Kidney tubule cell (primary cell): ENCODE measurements around the gene GJA3.
A peak's percentile ranks its signal among the peaks of the same experiment; 100 is the strongest.

Source experiments
- DNase-seq: peaks from one replicate; pipeline ENCODE4 v3.0.0-alpha.2; 2018; ENCODE audit warnings: low spot score

Gene GJA3

DNA sequence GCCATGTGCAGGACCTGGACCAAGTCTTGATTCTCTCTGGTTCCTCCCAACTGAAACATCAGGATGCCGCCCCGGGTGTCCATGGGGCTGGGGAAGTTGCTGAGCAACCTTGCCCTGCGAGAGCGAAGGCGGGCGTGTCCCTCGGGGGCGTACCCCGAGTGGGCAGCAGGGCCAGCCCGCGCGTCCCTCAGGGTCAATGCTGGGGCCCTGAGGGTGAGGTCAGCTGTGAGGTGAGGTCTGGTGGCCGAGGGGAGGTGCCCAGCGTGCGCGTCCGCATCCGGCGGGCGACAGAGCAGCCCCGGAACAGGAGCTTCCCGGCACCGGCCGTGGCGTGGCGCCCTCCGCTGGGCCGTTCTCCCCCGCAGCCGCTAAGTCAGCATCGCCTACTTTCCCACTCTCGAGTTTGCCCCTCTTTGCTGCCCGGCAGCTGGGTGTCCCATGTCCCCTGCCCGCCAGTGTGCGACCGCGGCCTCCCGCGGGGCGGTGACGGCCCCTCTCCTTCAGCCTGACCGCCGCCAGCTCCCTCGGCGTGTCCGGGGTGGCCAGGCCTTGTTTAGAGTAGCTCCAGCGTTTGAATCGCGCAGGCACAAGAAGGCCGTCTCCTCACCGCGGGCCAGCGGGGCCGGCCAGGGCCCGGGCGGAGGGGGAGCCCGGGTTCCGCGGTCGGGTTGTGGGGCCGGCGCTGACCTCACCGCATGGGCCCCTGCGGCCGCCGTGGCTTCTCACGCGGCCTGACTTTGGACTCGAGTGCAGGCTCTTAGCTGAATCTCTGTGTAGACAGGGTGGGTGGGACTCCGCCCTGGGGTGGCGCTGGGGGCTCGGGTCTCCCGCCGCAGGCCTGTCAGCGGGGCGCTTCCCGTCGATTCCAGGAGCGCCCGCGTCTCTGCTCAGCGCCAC is 33.0 kb downstream of the GJA3 start:
- DNase-seq = peak; percentile 65

DNA sequence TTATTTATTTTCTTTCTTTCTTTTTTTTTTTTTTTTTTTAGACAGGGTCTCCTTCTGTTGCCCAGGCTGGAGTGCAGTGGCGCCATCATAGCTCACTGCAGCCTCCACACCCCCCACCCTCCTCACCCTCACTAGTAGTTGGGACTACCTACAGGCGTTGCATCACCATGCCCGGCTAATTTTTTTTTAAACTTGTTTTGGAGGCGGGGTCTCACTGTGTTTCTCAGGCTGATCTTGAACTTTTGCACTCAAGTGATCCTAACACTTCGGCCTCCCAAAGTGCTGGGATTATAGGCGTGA is 33.6 kb downstream of the GJA3 start:
- DNase-seq = no peak

GRCh38 chr13:20126541-20127261 is 34.2 kb downstream of the GJA3 start:
- no peak for DNase-seq

DNA sequence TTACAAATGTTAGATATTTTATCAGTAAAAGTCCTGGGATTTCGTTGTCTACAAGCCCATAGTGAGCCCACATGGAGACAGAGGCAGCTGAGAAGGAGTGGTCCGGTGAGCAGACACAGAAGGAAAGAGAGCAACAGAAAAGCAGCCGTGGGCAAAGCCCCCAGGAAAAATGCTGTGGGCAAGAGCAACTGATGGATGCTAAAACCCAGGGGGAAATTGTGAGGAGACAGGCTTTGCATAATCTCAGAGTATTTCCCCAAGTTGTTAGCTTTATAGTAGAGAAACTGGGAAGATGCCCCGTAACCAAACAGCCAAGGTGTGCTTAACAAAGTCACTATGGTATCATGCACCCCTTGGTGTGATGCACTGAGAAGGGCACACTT is 35.1 kb downstream of the GJA3 start:
- DNase-seq = no peak

DNA sequence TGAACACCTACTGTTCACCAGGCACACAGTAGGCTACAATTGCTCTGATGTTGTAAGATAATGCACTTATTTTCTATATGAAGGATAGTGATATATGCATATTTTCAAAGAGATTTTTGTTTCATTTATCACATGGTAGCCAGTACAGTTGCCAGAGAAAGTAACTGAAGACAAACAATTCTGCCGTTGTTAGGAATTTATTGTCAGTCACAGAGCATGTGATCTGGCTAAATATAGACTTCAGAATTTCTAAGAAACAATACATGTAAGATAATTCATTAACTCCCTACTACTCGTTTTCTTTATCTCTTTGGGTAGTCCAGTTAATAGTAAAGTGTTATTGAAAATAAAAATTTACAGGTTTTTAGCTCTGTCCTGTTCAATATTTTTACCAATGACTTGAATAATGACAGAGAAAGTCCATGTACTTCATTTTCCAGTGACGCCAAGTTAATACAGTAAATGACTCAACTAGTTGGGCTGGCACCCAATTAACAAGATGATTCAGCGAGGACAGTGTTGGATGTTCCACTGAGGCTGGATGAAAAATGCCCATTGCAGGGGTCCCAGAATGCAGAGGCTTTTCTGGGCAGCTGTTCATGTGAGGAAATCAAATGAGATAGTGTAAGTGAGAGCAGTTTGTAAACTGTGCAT is 35.6 kb downstream of the GJA3 start:
- DNase-seq = peak; percentile 50

GRCh38 chr13:20124303-20124702 is 36.5 kb downstream of the GJA3 start:
- no peak for DNase-seq

DNA sequence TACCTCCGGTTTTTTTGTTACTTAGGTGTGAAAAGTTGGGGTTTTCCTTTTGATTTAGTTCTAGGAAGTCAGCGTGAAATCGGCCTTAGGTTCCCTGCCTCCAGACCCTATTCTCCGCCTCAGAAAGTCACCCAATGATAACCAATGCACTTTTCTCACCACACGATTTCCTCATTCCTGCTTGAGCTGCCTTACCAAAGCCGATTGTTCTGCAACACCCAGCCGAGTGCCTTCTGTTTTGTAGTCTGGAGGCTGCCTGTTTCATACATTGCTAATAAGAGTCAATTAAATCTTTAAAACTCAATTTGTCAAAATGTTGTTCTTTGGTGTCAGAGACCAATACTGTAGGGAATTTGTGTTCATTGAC is 39.7 kb downstream of the GJA3 start:
- DNase-seq = peak; percentile 33

DNA sequence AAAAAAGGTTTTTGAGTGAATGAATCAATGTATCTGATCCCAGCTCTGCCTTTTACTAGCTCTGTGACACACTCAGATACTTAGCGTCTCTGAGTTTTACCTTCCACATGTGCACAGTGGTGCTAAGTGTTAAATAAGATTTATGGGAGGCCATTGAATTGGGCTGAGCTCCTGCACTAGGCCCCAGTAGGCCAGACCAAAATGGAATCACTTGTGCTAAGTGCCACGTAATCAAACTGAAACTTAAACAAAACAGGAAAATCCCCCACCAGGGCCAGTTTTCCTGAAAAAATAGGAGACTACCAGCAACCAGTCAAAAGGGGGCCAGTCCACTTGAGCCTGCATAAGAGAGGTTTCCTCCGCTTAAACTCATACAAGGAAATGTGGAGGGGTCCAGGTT is 40.9 kb downstream of the GJA3 start:
- no peak for DNase-seq

DNA sequence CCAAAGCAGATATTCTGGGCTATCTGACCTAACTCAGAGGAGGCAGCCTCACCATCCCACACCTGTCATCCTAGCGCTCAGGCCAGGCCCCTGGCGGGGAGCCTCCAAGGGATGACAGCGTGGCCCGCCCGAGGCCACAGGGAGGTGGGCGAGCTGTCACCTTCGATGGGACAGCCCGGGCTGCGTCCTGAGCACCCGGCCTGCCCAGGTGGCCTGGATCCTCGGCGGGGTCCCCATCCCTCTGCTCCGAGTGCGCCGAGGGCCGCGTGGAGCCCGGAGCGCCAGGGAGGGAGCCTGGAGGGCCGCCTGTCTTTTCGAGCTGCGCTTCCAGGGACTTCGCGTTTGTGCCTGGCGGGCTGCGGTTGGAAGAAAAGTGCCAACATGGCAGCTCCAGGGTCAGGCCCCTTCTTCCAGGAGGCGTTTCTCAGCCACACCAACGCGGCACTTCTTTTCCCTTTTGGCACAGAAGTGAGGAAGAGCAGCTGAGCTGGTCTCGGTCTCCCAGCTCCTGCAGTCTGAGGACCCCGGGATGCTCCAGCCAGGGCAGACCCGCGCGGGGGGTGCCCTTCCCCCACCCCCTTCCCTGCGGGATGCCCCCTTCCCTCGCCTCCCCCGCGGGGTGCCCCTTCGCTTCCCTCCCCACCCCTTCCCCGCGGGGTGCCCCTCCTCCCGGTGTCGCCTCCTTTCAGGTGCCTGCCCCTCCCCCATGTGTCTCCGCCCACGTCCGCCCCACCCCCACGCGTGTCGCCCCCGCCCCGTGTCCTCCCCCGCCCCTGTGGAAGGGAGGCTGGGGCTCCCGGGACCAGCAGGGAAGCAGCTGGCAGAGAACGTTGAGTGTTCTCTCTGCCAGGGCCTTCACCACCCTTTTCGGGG is 42.3 kb downstream of the GJA3 start:
- peak; percentile 47 for DNase-seq

DNA sequence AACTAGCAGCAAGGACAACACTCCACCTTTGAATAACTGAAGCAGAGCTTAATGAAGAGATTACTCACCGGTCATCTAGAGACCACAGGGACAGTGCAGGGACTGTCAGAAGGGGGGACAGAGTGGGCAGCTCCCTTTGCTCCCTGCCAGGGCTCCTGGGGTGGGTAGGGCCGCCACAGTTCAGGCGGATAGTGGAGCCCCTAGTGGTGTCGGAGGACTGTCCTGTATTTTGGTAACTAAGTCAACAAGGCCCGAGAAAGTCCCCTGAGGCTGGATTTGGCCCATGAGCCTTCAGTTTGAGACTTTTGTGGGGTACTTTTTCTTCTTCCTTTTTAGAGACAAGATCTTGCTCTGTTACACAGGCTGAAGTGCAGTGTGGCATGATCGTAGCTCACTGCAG is 44.6 kb downstream of the GJA3 start:
- DNase-seq = no peak

GRCh38 chr13:20114066-20114610 is 46.7 kb downstream of the GJA3 start:
- DNase-seq = no peak

- DNase-seq = no peak
These were observed 51.8 kb downstream of the GJA3 start for GRCh38 chr13:20109037-20109436.

DNA sequence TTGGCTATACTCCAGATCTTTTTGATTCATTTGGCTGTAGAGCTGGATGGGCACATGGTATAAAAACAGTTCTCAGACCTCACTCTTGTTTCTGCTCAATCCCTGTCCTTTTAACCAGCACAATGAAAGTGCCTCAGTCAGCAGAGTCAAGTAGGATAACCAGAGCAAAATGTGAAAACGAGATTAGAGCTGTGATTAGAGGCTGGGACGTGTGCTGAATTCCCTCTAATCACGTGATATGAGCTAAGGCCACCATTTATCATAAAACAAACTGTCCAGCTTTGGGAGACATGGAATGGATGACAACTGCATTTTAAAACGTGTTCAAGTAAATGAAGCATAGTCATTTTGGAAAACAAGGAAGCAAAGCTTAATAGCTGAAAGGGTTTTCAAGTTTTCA is 54.1 kb downstream of the GJA3 start:
- DNase-seq = no peak

DNA sequence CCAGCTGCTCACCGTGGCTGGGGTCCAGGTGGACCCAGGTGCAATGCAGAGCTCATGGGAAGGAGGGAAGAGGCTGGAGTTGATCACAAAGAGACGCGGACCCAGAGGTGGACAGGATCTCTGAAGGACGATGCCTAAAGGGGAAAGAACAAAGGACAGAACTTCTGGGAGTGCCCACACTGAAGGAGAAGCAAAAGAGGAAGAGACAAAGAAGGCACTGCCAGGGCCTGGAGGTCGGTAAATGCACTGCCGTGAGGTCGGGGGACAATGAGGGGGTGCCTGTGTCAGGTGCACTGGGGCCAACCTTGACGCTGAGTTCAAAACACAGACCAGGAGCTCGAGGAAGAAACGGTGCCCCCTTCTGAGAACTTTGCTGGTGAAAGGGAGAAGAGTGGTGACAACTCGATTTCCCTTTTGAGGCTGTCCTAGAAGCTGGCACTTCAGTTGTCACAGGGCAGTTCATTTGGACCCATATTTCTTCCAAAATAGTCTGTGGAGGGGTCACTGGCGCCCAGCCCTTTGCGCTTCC is 55.6 kb downstream of the GJA3 start:
- DNase-seq = no peak

DNA sequence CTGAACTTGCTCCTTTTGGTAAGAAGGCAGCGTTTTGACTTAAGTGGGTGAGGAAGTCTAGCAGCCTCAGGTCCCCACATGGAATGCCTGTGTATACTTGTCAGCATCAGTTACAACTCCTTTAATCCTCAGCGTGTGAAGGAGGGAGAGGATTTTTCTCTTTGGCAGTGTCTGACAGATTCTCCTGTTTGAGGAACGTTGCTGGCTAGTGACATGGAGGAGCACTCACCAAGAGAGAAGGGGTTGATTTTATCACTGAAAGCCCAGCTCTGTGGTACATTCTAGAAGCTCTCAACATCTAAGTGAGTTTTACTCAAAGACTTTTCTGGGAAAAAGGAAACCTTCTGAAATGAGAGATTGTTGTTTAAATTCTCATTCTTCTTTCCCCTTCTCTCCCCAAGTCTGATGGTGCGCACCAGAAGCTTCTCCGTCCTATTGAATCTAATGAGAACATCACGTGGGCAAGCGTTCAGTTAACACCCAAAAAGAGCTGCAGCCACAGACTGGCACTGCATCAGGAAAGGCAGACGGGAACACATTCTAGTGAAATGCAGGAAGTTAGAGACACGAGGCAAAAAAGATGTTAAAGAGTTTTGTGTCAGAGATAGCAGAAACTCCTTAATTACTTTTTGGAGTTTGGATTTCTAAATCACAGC is 58.2 kb downstream of the GJA3 start:
- no peak for DNase-seq

GRCh38 chr13:20101467-20102316 is 59.2 kb downstream of the GJA3 start:
- DNase-seq = peak; percentile 9

GRCh38 chr13:20099319-20099718 is 61.5 kb downstream of the GJA3 start:
- DNase-seq = peak; percentile 7

- DNase-seq = no peak
These were observed 66.9 kb downstream of the GJA3 start for GRCh38 chr13:20093951-20094350.

DNA sequence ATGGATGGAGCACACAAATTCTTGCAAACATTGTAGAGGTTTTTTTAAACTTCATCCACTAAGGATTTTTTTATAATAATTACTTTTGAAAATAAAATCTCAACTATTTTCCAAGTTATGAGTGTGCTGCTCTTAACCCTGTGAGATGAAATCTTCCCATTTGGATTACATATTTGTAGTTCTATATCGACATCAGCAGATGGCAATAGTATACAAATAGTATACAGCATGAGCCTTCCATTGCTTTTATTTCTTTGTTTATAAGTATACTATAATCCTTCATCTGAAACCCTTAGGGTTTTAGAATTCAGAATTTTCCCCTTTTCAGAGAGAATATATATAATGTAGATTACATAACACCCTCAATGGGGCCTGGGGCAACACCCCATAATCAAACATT is 70.5 kb downstream of the GJA3 start:
- DNase-seq = no peak
